GM12878 (cell line): ENCODE results near the gene SENP7. TPM values are rescaled to one million over a fixed set of nuclear protein-coding genes. Genes with fewer than 3 reads are reported as not detected.

Experiments
- ESRRA ChIP-seq: IDR thresholded peaks from 2 replicates; pipeline ENCODE4 v1.6.1; 2012; ENCODE audit warnings: mild to moderate bottlenecking, low read length, improper control_type of control experiment
- FOXK2 ChIP-seq: fragments of 450-650 bp; IDR thresholded peaks from 2 replicates; pipeline ENCODE4 v1.6.1; 2017; ENCODE audit warnings: mild to moderate bottlenecking, moderate library complexity
- HDAC6 ChIP-seq: fragments of 200-600 bp; sonication (generic); IDR thresholded peaks from one replicate; pipeline ENCODE4 v1.8.0; 2017; ENCODE audit warnings: antibody characterized with exemption; ENCODE audit not compliant: unreplicated experiment
- IRF4 ChIP-seq: IDR thresholded peaks from 2 replicates; pipeline ENCODE4 v1.6.1; 2011; ENCODE audit warnings: low read depth, low read length
- JUNB ChIP-seq: IDR thresholded peaks from 2 replicates; pipeline ENCODE4 v1.6.1; 2016; ENCODE audit warnings: antibody characterized with exemption, mild to moderate bottlenecking
- NFYB ChIP-seq: IDR thresholded peaks from 2 replicates; pipeline ENCODE4 v1.6.1; 2011; ENCODE audit warnings: low read depth, mild to moderate bottlenecking, low read length, improper control_type of control experiment, moderate library complexity; ENCODE audit not compliant: insufficient read depth
- RAD21 ChIP-seq: IDR thresholded peaks from 2 replicates; pipeline ENCODE4 v1.6.1; 2011; ENCODE audit warnings: mild to moderate bottlenecking, low read depth, low read length, moderate library complexity; ENCODE audit not compliant: insufficient read depth
- RAD51 ChIP-seq: fragments of 450-650 bp; IDR thresholded peaks from 2 replicates; pipeline ENCODE4 v1.6.1; 2016; ENCODE audit warnings: moderate library complexity, mild to moderate bottlenecking, inconsistent platforms
- RCOR1 ChIP-seq: conservative IDR thresholded peaks from 2 replicates; pipeline ENCODE4 v1.6.1; 2012; ENCODE audit warnings: low read depth, low read length, improper control_type of control experiment
- RFX5 ChIP-seq: IDR thresholded peaks from 2 replicates; pipeline ENCODE4 v1.6.1; 2011; ENCODE audit warnings: low read depth, low read length, improper control_type of control experiment
- SP1 ChIP-seq: IDR thresholded peaks from one replicate; pipeline ENCODE4 v1.6.1; 2011; ENCODE audit warnings: low read depth, low read length
- SREBF2 ChIP-seq: IDR thresholded peaks from 2 replicates; pipeline ENCODE4 v1.6.1; 2012; ENCODE audit warnings: mild to moderate bottlenecking, low read length
- TCF3 ChIP-seq: IDR thresholded peaks from 2 replicates; pipeline ENCODE4 v1.6.1; 2012; ENCODE audit warnings: low read depth, mild to moderate bottlenecking, low read length, borderline replicate concordance; ENCODE audit not compliant: insufficient read depth
- ZBED1 ChIP-seq: IDR thresholded peaks from 2 replicates; pipeline ENCODE4 v1.6.1; 2016; ENCODE audit warnings: borderline replicate concordance
- ZNF622 ChIP-seq: fragments of 450-650 bp; IDR thresholded peaks from 2 replicates; pipeline ENCODE4 v1.6.1; 2017; ENCODE audit warnings: mild to moderate bottlenecking, inconsistent platforms
- polyA plus RNA-seq, 11 experiments: library from polyadenylated mRNA; depleted of rRNA in 4 of 11; unstranded in 6 of 11; stranded (reverse) in 5 of 11; fragments of >200 nt; fragmentation: Nextera tagmentation in 4 of 11; fragmentation: Illumina TruSeq in 1 of 11; extraction: Ambion mirVana in 4 of 11; extraction: Trizol in 1 of 11; gene quantifications; 1 replicate in 1 of 11; 2 replicates in 10 of 11; pipeline versions ENCODE4 v1.2.1 to v1.2.3, GENCODE V29; 2011 to 2016; ENCODE audit warnings: inconsistent platforms in 2 of 11, missing spikeins in 2 of 11, low read depth in 1 of 11
- total RNA-seq, 4 experiments: library from RNA; depleted of rRNA in 3 of 4; stranded (reverse); fragments of >200 nt in 3 of 4; fragmentation: Illumina TruSeq in 1 of 4; extraction: Trizol in 1 of 4; gene quantifications; 2 replicates each; pipeline versions ENCODE4 v1.2.1 to v1.2.3, GENCODE V29; 2013 to 2021
- TF ChIP-seq, protein P1 (sequence below): fragments of 450-650 bp; IDR thresholded peaks from 2 replicates; pipeline ENCODE4 v1.6.1; 2017; ENCODE audit warnings: mild to moderate bottlenecking, moderate library complexity
- TF ChIP-seq, protein P2 (sequence below): fragments of 450-650 bp; IDR thresholded peaks from 2 replicates; pipeline ENCODE4 v1.6.1; 2017; ENCODE audit warnings: mild to moderate bottlenecking
- TF ChIP-seq, protein P3 (sequence below): fragments of 450-650 bp; IDR thresholded peaks from 2 replicates; pipeline ENCODE4 v1.6.1; 2017; ENCODE audit warnings: mild to moderate bottlenecking, low read depth, inconsistent platforms; ENCODE audit not compliant: poor library complexity, severe bottlenecking

SENP7 gene
- total and polyA plus RNA-seq, 10 of the 15 experiments (the other 5 are each of a cell fraction or from before 2014, with no cell fraction given): 2.6 to 14.7 (median 8.3) TPM

DNA sequence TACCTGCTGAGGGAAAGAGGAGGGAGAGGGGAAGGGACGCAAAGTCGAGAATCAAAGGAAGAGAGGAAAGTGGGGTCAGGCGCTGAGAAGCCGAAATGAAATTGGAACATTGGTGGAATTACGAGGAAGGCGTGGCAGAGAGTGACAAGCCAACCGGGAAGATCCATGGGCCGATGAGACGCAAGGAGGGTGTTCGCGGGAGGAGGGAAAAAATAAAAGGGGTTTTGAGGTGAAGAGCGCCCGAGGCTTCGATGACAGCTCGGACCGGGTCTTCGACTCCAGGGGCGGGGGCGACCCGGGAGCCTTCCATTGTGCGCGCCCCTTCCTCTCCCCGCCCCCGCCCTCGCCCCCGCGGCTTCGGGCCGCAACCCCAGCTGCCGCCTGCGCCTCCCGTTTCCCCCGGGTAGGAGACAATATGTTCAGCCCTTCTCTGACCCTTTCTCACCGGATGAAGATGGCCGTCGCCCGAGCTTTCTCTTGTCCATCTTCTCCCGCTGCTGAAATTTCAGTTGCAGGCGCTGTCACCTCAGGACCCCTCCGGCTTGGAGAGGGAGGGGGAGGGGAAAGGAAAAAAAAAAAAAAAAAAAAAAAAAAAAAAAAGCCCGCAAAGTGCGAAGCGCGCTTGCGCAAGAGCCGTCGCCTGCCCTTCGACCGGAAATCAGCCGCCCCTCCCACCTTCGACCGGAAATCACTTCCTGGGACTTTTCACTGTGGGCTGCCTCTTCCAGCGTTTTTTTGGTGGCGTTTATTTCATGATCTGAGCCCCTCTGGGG lies at the start of gene SENP7 (continued):
- TF ChIP-seq, protein P1, sequence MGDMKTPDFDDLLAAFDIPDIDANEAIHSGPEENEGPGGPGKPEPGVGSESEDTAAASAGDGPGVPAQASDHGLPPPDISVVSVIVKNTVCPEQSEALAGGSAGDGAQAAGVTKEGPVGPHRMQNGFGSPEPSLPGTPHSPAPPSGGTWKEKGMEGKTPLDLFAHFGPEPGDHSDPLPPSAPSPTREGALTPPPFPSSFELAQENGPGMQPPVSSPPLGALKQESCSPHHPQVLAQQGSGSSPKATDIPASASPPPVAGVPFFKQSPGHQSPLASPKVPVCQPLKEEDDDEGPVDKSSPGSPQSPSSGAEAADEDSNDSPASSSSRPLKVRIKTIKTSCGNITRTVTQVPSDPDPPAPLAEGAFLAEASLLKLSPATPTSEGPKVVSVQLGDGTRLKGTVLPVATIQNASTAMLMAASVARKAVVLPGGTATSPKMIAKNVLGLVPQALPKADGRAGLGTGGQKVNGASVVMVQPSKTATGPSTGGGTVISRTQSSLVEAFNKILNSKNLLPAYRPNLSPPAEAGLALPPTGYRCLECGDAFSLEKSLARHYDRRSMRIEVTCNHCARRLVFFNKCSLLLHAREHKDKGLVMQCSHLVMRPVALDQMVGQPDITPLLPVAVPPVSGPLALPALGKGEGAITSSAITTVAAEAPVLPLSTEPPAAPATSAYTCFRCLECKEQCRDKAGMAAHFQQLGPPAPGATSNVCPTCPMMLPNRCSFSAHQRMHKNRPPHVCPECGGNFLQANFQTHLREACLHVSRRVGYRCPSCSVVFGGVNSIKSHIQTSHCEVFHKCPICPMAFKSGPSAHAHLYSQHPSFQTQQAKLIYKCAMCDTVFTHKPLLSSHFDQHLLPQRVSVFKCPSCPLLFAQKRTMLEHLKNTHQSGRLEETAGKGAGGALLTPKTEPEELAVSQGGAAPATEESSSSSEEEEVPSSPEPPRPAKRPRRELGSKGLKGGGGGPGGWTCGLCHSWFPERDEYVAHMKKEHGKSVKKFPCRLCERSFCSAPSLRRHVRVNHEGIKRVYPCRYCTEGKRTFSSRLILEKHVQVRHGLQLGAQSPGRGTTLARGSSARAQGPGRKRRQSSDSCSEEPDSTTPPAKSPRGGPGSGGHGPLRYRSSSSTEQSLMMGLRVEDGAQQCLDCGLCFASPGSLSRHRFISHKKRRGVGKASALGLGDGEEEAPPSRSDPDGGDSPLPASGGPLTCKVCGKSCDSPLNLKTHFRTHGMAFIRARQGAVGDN: peak; percentile 29; the same call in 1 of the 2 replicates
- TF ChIP-seq RFX5 (no peak), RAD21 (no peak), TCF3 (no peak), SREBF2 (peak; percentile 54; the same call in 1 of the 2 replicates), RCOR1 (0 out of 2 replicates have a peak, but pooled peaks have one; percentile 31), RAD51 (no peak), ZBED1 (no peak), NFYB (no peak), SP1 (no peak), ZNF622 (no peak), IRF4 (0 out of 2 replicates have a peak, but pooled peaks have one; percentile 22), HDAC6 (no peak), FOXK2 (no peak), JUNB (no peak), ESRRA (0 out of 2 replicates have a peak, but pooled peaks have one; percentile 31)
- TF ChIP-seq, protein P2, sequence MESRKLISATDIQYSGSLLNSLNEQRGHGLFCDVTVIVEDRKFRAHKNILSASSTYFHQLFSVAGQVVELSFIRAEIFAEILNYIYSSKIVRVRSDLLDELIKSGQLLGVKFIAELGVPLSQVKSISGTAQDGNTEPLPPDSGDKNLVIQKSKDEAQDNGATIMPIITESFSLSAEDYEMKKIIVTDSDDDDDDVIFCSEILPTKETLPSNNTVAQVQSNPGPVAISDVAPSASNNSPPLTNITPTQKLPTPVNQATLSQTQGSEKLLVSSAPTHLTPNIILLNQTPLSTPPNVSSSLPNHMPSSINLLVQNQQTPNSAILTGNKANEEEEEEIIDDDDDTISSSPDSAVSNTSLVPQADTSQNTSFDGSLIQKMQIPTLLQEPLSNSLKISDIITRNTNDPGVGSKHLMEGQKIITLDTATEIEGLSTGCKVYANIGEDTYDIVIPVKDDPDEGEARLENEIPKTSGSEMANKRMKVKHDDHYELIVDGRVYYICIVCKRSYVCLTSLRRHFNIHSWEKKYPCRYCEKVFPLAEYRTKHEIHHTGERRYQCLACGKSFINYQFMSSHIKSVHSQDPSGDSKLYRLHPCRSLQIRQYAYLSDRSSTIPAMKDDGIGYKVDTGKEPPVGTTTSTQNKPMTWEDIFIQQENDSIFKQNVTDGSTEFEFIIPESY: no peak
- TF ChIP-seq, protein P3, sequence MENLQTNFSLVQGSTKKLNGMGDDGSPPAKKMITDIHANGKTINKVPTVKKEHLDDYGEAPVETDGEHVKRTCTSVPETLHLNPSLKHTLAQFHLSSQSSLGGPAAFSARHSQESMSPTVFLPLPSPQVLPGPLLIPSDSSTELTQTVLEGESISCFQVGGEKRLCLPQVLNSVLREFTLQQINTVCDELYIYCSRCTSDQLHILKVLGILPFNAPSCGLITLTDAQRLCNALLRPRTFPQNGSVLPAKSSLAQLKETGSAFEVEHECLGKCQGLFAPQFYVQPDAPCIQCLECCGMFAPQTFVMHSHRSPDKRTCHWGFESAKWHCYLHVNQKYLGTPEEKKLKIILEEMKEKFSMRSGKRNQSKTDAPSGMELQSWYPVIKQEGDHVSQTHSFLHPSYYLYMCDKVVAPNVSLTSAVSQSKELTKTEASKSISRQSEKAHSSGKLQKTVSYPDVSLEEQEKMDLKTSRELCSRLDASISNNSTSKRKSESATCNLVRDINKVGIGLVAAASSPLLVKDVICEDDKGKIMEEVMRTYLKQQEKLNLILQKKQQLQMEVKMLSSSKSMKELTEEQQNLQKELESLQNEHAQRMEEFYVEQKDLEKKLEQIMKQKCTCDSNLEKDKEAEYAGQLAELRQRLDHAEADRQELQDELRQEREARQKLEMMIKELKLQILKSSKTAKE: no peak
